GM12878 (cell line): Measurements from ENCODE around the gene IL16. TPM values are rescaled to one million over a fixed set of nuclear protein-coding genes. Genes with fewer than 3 reads are reported as not detected.

Experiments used
- ATAC-seq: fragments of 200-7000 bp; cut with Tn5 transposase; 3 replicates; pipeline ENCODE4 v1.9.1; 2020; ENCODE audit warnings: mild to moderate bottlenecking, moderate library complexity
- BruUV-seq: library from RNA; stranded (reverse); fragments of 400-500 nt; replicated peaks from 2 replicates; lab custom pipeline; 2021; lab: Mats Ljungman, UMichigan
- CTCF ChIA-PET: fragments of 300-600 bp; sonication (Branson Sonifier 250); formaldehyde crosslinking; extraction: SDS; loops from one replicate; lab custom pipeline; 2021; ENCODE audit warnings: inconsistent platforms; lab: Yijun Ruan, JAX
- POLR2A ChIA-PET: fragments of 350-600 bp; formaldehyde crosslinking; extraction: SDS; loops from one replicate; lab custom pipeline; 2021; ENCODE audit warnings: inconsistent platforms; lab: Charles Lee
- RAD21 ChIA-PET: fragments of 300-600 bp; sonication (Branson Sonifier 250); formaldehyde crosslinking; loops from one replicate; lab custom pipeline; 2023; ENCODE audit warnings: antibody characterized with exemption; ENCODE audit not compliant: unreplicated experiment; lab: Charles Lee
- SMC1A ChIA-PET: fragments of 300-600 bp; sonication (Branson Sonifier 250); formaldehyde crosslinking; loops from one replicate; lab custom pipeline; 2023; ENCODE audit not compliant: unreplicated experiment, uncharacterized antibody; lab: Charles Lee
- DNase-seq: peaks from one replicate; pipeline ENCODE4 v3.0.0-alpha.2; 2011; ENCODE audit warnings: low read depth, low spot score
- FAIRE-seq: peaks from 3 replicates; lab custom pipeline; 2011; peaks lifted over from hg19 to GRCh38; lab: Jason Lieb, UNC
- H2AFZ ChIP-seq: 2 replicates; pipeline ENCODE4 v1.6.0; 2011; ENCODE audit warnings: low read depth, low read length, control low read depth; ENCODE audit not compliant: control insufficient read depth
- H3K27ac ChIP-seq: 2 replicates; pipeline ENCODE4 v1.5.1; 2011; ENCODE audit warnings: control low read depth; ENCODE audit not compliant: control insufficient read depth, insufficient read depth
- H3K27me3 ChIP-seq, 2 experiments: replicated peaks in 1 of 2; 2 replicates each; pipeline versions ENCODE4 v1.6.0 to v1.6.1; 2011; ENCODE audit warnings: low read length in 1 of 2; ENCODE audit not compliant: control insufficient read depth in 2 of 2, insufficient read depth in 2 of 2
- H3K36me3 ChIP-seq, 2 experiments: 2 replicates each; pipeline ENCODE4 v1.5.1; 2011; ENCODE audit warnings: low read length in 1 of 2; ENCODE audit not compliant: control insufficient read depth in 2 of 2, insufficient read depth in 2 of 2
- H3K4me1 ChIP-seq: 2 replicates; pipeline ENCODE4 v1.6.1; 2011; ENCODE audit warnings: mild to moderate bottlenecking, low read length, moderate library complexity, mixed read lengths; ENCODE audit not compliant: control insufficient read depth, insufficient read depth
- H3K4me2 ChIP-seq: 2 replicates; pipeline ENCODE4 v1.6.0; 2011; ENCODE audit warnings: control low read depth; ENCODE audit not compliant: control insufficient read depth, insufficient read depth
- H3K4me3 ChIP-seq: fragments of 200-600 bp; sonication (generic); 2 replicates; pipeline ENCODE4 v1.5.1; 2016
- H3K79me2 ChIP-seq: 2 replicates; pipeline ENCODE4 v1.6.0; 2011; ENCODE audit warnings: low read length; ENCODE audit not compliant: control insufficient read depth, insufficient read depth
- H3K9ac ChIP-seq: 2 replicates; pipeline ENCODE4 v1.8.0; 2011; ENCODE audit warnings: low read length, control low read depth, mixed read lengths; ENCODE audit not compliant: control insufficient read depth, insufficient read depth
- H3K9me3 ChIP-seq: replicated peaks from 3 replicates; pipeline ENCODE4 v1.5.1; 2011; ENCODE audit warnings: mild to moderate bottlenecking, low read length; ENCODE audit not compliant: control insufficient read depth, insufficient read depth
- H4K20me1 ChIP-seq: 2 replicates; pipeline ENCODE4 v1.6.0; 2011; ENCODE audit not compliant: control insufficient read depth, insufficient read depth
- BCL11A ChIP-seq: IDR thresholded peaks from 2 replicates; pipeline ENCODE4 v1.6.1; 2011; ENCODE audit warnings: low read depth, low read length
- CHD2 ChIP-seq: IDR thresholded peaks from 2 replicates; pipeline ENCODE4 v1.6.1; 2011; ENCODE audit warnings: low read depth, low read length, improper control_type of control experiment, borderline replicate concordance
- CREB1 ChIP-seq: IDR thresholded peaks from 2 replicates; pipeline ENCODE4 v1.6.1; 2012; ENCODE audit warnings: low read depth, mild to moderate bottlenecking, inconsistent platforms
- CREM ChIP-seq: IDR thresholded peaks from 2 replicates; pipeline ENCODE4 v1.6.1; 2014; ENCODE audit warnings: antibody characterized with exemption, low read depth
- ETV6 ChIP-seq, 2 experiments: fragments of 450-650 bp in 1 of 2; IDR thresholded peaks in 1 of 2; conservative IDR thresholded peaks in 1 of 2; 2 replicates each; pipeline ENCODE4 v1.6.1; 2014; ENCODE audit warnings: antibody characterized with exemption in 1 of 2, borderline replicate concordance in 1 of 2, low read depth in 1 of 2, mild to moderate bottlenecking in 1 of 2, moderate library complexity in 1 of 2
- FOXK2 ChIP-seq: fragments of 450-650 bp; IDR thresholded peaks from 2 replicates; pipeline ENCODE4 v1.6.1; 2017; ENCODE audit warnings: mild to moderate bottlenecking, moderate library complexity
- IKZF2 ChIP-seq, 2 experiments: fragments of 450-650 bp; IDR thresholded peaks; 2 replicates each; pipeline ENCODE4 v1.6.1; 2017; ENCODE audit warnings: mild to moderate bottlenecking in 2 of 2, moderate library complexity in 2 of 2
- JUND ChIP-seq: IDR thresholded peaks from 2 replicates; pipeline ENCODE4 v1.6.1; 2012; ENCODE audit warnings: low read depth, mild to moderate bottlenecking, low read length, improper control_type of control experiment, moderate library complexity
- MTA2 ChIP-seq: fragments of 450-650 bp; IDR thresholded peaks from 2 replicates; pipeline ENCODE4 v1.6.1; 2016; ENCODE audit warnings: low read depth, mild to moderate bottlenecking, moderate library complexity
- NBN ChIP-seq: fragments of 450-650 bp; IDR thresholded peaks from 2 replicates; pipeline ENCODE4 v1.6.1; 2016
- RCOR1 ChIP-seq: conservative IDR thresholded peaks from 2 replicates; pipeline ENCODE4 v1.6.1; 2012; ENCODE audit warnings: low read depth, low read length, improper control_type of control experiment
- RELA ChIP-seq: fragments of 450-650 bp; IDR thresholded peaks from 2 replicates; pipeline ENCODE4 v1.8.0; 2014; ENCODE audit warnings: borderline replicate concordance; ENCODE audit not compliant: partially characterized antibody
- SREBF2 ChIP-seq: IDR thresholded peaks from 2 replicates; pipeline ENCODE4 v1.6.1; 2012; ENCODE audit warnings: mild to moderate bottlenecking, low read length
- WGBS: methylation state at CpG from one replicate; pipeline ENCODE4 v1.1.6; 2016; ENCODE audit warnings: low lambda C conversion rate; ENCODE audit not compliant: insufficient replicate concordance, insufficient coverage; ENCODE audit errors: missing lambda C conversion rate; 5-methylcytosine and 5-hydroxymethylcytosine counted together
- in situ Hi-C: fragments of 300-500 bp; cut with MboI; formaldehyde crosslinking; loops from 9 replicates; pipeline ENCODE4 v1.14.3; 2018; ENCODE audit warnings: mixed read lengths
- intact Hi-C: fragments of 100-400 bp; cut with micrococcal nuclease; formaldehyde crosslinking; loops from one replicate; pipeline ENCODE4 v1.14.2; 2022; ENCODE audit not compliant: unreplicated experiment
- polyA plus RNA-seq, 11 experiments: library from polyadenylated mRNA; depleted of rRNA in 4 of 11; unstranded in 6 of 11; stranded (reverse) in 5 of 11; fragments of >200 nt; fragmentation: Nextera tagmentation in 4 of 11; fragmentation: Illumina TruSeq in 1 of 11; extraction: Ambion mirVana in 4 of 11; extraction: Trizol in 1 of 11; gene quantifications; 1 replicate in 1 of 11; 2 replicates in 10 of 11; pipeline versions ENCODE4 v1.2.1 to v1.2.3, GENCODE V29; 2011 to 2016; ENCODE audit warnings: inconsistent platforms in 2 of 11, missing spikeins in 2 of 11, low read depth in 1 of 11
- total RNA-seq, 4 experiments: library from RNA; depleted of rRNA in 3 of 4; stranded (reverse); fragments of >200 nt in 3 of 4; fragmentation: Illumina TruSeq in 1 of 4; extraction: Trizol in 1 of 4; gene quantifications; 2 replicates each; pipeline versions ENCODE4 v1.2.1 to v1.2.3, GENCODE V29; 2013 to 2021
- TF ChIP-seq, protein P1 (sequence below): fragments of 450-650 bp; formaldehyde crosslinking; IDR thresholded peaks from 2 replicates; pipeline ENCODE4 v1.5.0; 2022; ENCODE audit warnings: mild to moderate bottlenecking, missing genetic modification characterization
- TF ChIP-seq, protein P2 (sequence below): IDR thresholded peaks from 2 replicates; pipeline ENCODE4 v1.6.1; 2012; ENCODE audit warnings: low read depth, low read length, improper control_type of control experiment

IL16 gene
- total and polyA plus RNA-seq, 10 of the 15 experiments (the other 5 are each of a cell fraction or from before 2014, with no cell fraction given) = 21.7 to 206 (median 44.5) TPM

DNA sequence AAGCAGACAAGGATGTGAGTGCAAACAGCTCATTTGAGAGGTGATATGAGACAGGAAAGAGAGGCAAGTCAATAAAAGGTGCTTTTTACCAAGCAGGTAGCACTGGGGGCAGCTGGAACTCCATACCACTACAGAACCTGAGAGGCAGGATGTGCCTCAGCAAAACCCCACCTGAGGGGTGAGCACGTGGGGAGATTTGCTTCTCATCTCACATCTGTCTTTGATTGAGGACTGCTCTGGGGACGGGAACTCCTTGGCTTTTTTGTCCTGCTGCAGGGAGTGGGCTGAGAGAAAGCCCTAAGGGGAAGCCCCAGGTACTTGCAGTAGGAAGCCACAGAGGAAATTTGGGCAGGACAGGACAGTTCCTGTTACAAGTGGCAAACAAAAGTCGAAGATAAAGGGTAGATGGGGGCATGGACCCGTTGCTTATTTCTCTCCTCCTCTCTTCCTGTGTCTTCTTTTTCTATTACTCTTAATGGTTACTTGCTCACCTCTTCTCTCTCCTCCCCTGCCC lies 35.5 kb upstream of the IL16 start:
- Histone ChIP-seq H3K4me1 (peaks cover 3% of the 10 kb centered on the region), H3K4me2 (peak overlapping the region; percentile 19), H3K9me3 (no peaks in the 10 kb centered on the region), H3K4me3 (no peak overlapping the region), H3K79me2 (no peaks in the 10 kb centered on the region), H3K27ac (no peak overlapping the region), H3K36me3 (no peaks in the 10 kb centered on the region)
- ChIA-PET SMC1A (no interaction called here), CTCF (interaction anchor here (0.6 to 3.6 kb wide), 4 partner anchors 53 to 105 kb away, joined by 3 to 23 read pairs (median 12); no protein-coding TSS in a partner anchor)
- FAIRE-seq (no peak), DNase-seq (no peak)
- intact Hi-C loops = no loop called here
- 0% methylated on average over 4 of the region's 4 CpGs for WGBS
- TF ChIP-seq SREBF2 (no peak), CHD2 (no peak), CREB1 (no peak), CREM (no peak), ETV6 (conservative IDR thresholded peaks at IDR 0.05 in 1 of 2, IDR thresholded peaks at IDR 0.05 in 1 of 2; ENCODE audit: borderline replicate concordance in 1 of 2, low read depth in 1 of 2) (no peak)
- TF ChIP-seq, all 136 proteins: peak for 0
- BruUV-seq = no TSS peak
- in situ Hi-C loops = no loop called here
- H4K20me1 ChIP-seq = no peaks in the 10 kb centered on the region
- no peak overlapping the region for H3K9ac ChIP-seq
- ChIA-PET POLR2A (no interaction called here), RAD21 (interaction anchor here (1.2 to 1.4 kb wide), 2 partner anchors 105 kb away, joined by 5 to 6 read pairs; no protein-coding TSS in a partner anchor)
- no peaks in the 10 kb centered on the region; a peak in 1 of 4 replicates for H3K27me3 ChIP-seq
- H2AFZ ChIP-seq = no peak overlapping the region
- ATAC-seq = peak; percentile 51

DNA sequence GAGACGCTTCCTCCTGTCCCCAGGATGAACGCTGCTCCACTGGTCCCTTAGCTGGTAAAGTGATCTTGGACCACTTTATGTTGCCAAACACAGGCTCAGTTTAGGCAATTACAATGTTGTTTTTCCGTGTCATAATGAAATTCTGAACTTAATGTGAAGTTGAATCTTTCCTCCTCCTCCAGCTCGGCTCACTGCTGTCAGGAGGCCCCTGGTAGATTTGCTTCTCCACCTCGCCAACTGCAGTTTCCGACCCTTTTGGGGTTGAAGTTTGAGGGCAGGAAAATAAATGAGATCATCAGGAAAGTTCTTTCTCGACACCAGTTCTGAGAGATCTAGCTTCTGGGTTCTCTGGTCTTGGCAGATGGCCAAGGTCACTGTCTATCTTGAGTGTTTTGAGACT lies 34.8 kb upstream of the IL16 start:
- Histone ChIP-seq H3K9ac (no peak overlapping the region), H3K36me3 (no peaks in the 10 kb centered on the region), H3K4me2 (peak overlapping the region; percentile 19), H4K20me1 (no peaks in the 10 kb centered on the region), H3K4me1 (peaks cover 3% of the 10 kb centered on the region), H2AFZ (no peak overlapping the region), H3K79me2 (no peaks in the 10 kb centered on the region), H3K27ac (no peak overlapping the region), H3K9me3 (no peaks in the 10 kb centered on the region), H3K27me3 (no peaks in the 10 kb centered on the region; a peak in 1 of 4 replicates), H3K4me3 (no peak overlapping the region)
- 23% methylated on average over 7 of the region's 7 CpGs for whole genome bisulfite sequencing
- DNase-seq (no peak), ATAC-seq (no peak; the same call in 2 of the 3 replicates), FAIRE-seq (no peak)
- SMC1A ChIA-PET = interaction anchor here (1.4 kb wide), 1 partner anchor 9 kb away, joined by 3 read pairs; no protein-coding TSS in a partner anchor
- RAD21 ChIA-PET = interaction anchor here (1.2 kb wide), 1 partner anchor 104 kb away, joined by 6 read pairs; no protein-coding TSS in a partner anchor
- BruUV-seq = no TSS peak
- in situ Hi-C loops = no loop called here
- POLR2A ChIA-PET = no interaction called here
- CTCF ChIA-PET = interaction anchor here (3.6 kb wide), 1 partner anchor 105 kb away, joined by 21 read pairs; no protein-coding TSS in a partner anchor
- intact Hi-C loops = no loop called here
- TF ChIP-seq IKZF2 (IDR thresholded peaks at IDR 0.05) (no peak), BCL11A (no peak), MTA2 (no peak), RELA (no peak), NBN (no peak), RCOR1 (no peak), JUND (no peak), FOXK2 (no peak)
- TF ChIP-seq, protein P1, sequence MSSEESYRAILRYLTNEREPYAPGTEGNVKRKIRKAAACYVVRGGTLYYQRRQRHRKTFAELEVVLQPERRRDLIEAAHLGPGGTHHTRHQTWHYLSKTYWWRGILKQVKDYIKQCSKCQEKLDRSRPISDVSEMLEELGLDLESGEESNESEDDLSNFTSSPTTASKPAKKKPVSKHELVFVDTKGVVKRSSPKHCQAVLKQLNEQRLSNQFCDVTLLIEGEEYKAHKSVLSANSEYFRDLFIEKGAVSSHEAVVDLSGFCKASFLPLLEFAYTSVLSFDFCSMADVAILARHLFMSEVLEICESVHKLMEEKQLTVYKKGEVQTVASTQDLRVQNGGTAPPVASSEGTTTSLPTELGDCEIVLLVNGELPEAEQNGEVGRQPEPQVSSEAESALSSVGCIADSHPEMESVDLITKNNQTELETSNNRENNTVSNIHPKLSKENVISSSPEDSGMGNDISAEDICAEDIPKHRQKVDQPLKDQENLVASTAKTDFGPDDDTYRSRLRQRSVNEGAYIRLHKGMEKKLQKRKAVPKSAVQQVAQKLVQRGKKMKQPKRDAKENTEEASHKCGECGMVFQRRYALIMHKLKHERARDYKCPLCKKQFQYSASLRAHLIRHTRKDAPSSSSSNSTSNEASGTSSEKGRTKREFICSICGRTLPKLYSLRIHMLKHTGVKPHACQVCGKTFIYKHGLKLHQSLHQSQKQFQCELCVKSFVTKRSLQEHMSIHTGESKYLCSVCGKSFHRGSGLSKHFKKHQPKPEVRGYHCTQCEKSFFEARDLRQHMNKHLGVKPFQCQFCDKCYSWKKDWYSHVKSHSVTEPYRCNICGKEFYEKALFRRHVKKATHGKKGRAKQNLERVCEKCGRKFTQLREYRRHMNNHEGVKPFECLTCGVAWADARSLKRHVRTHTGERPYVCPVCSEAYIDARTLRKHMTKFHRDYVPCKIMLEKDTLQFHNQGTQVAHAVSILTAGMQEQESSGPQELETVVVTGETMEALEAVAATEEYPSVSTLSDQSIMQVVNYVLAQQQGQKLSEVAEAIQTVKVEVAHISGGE (CRISPR knock-in tag) = no peak
- TF ChIP-seq, protein P2, sequence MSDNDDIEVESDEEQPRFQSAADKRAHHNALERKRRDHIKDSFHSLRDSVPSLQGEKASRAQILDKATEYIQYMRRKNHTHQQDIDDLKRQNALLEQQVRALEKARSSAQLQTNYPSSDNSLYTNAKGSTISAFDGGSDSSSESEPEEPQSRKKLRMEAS = no peak
